T-helper 22 cell (primary cell): ENCODE measurements around the gene MYH15.
"Not testable (repeated sequence)": the region's sequence is repeated elsewhere in the genome, so short reads cannot be mapped to it uniquely, and the experiment has no call there.

ENCODE experiments used
- DNase-seq: peaks from one replicate; pipeline ENCODE4 v3.0.0-alpha.2; 2020; ENCODE audit warnings: low read depth

MYH15 gene

GRCh38 chr3:108388136-108389132 is 122.0 kb downstream of the MYH15 start:
- no peak for DNase-seq

DNA sequence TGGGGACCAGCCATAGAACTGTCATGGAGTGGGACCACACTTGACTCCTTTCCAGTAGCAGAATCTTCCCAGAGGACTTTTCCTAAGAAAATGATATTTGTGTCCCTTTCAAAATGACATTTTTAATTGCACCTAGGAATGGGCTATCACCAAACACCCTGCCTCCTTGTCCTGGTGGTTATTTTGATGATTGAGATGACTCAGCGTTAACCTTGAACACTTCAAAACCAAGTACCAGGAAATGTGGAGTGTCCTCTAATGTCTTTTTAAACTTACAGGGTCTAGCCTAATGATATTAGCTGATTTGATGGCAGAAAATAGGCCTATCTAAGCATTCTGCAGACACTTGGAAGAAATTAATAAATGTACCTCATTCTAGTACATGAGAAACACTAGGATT is 123.3 kb downstream of the MYH15 start:
- no peak for DNase-seq

GRCh38 chr3:108383306-108383705 is 127.1 kb downstream of the MYH15 start:
- no peak for DNase-seq

DNA sequence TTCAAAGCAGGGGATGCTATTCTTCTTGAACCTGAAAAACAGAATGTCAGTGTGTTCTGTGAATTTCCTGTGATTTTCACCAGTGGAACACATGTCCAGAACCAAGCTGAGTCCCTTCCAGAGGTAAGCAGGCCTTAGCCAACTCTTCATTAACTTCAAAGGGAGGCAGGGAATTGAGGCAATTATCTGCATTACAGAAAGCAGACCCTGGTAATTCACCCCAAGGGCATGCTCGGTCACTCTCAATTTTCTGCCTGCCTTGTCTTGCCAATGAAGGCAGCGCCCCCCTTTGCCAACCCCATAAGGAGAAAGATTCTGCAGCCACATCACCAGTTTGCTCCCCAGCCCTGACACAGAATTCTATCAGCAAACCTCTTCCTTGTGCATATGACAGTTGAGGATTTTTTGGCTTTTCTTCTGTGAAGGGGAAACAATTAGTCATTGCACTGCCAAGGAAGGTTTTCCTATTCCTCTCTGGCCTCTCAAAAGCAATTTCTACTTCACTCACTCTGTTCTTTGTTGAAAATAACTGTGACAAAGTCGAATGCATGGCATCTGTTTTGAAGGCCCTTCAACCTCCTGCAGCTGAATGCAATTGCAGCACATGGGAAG is 128.8 kb downstream of the MYH15 start:
- DNase-seq: no peak

DNA sequence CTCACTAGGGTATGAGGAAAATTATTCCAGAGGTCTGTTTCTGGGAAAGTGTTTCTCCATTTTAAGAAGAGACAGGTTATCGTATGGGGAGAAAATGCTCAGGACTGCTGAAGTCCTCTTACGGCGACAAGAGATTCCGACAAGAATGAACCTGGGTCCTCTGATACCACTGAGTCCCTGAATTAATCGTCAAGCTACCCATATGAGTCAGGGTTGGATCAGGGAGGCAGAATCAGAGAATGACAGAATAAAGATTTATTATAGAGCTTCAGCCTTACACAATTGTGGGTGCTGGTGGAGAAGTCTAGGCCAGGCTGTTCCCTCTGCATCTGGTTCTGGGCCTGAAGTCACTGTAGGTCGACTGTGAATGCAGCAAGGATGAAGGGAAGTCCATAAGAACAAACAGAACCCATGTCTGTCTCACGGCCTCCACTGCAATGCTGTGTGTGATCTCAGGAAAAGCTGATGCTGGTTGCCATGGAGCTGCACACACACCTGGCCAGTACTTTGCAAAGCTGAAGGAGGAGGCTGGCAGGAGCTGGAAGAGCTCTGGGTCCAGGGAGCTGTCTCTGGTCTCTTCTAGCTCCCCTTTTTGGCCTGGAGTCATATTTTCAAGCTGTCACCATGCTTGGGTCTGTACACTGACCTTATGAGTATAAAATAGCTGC is 130.1 kb downstream of the MYH15 start:
- no peak for DNase-seq

DNA sequence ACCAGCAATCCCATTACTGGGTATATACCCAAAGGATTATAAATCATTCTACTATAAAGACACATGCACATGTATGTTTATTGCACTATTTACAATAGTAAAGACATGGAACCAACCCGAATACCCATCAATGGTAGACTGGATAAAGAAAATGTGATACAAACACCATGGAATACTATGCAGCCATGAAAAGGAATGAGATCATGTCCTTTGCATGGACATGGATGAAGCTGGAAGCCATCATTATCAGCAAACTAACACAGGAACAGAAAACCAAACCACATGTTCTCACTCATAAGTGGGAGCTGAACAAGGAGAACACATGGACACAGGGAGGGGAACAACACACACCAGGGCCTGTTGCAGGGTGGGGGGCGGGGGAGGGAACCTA is 131.4 kb downstream of the MYH15 start:
- DNase-seq: not testable (repeated sequence)

- no peak for DNase-seq
These were observed 132.0 kb downstream of the MYH15 start for GRCh38 chr3:108378153-108378951.

- DNase-seq: no peak
These were observed 133.0 kb downstream of the MYH15 start for GRCh38 chr3:108377384-108377783.

GRCh38 chr3:108376026-108376425 is 134.4 kb downstream of the MYH15 start:
- DNase-seq: no peak

- DNase-seq: no peak
These were observed 151.4 kb downstream of the MYH15 start for GRCh38 chr3:108359011-108359410.

DNA sequence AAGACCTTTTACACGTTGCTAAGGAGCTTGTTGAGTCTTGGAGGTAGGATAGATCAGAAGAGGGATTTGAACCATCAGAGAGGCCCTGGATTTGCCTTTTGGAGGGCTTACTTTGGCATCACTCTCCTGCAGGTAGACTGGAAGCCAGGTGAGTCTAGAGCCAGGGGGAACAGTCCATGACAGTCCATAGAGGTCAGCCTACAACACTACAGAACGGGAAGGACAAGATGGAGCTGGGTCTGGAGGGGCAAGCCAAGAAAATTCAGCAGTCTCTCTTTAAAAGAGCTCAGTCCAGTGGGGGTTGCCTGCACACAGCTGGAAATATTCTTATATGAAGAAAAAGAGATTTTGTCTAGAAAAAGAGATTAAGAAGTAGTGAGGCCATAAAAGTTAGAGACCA is 153.4 kb downstream of the MYH15 start:
- no peak for DNase-seq

- no peak for DNase-seq
These were observed 155.8 kb downstream of the MYH15 start for GRCh38 chr3:108354562-108354961.

DNA sequence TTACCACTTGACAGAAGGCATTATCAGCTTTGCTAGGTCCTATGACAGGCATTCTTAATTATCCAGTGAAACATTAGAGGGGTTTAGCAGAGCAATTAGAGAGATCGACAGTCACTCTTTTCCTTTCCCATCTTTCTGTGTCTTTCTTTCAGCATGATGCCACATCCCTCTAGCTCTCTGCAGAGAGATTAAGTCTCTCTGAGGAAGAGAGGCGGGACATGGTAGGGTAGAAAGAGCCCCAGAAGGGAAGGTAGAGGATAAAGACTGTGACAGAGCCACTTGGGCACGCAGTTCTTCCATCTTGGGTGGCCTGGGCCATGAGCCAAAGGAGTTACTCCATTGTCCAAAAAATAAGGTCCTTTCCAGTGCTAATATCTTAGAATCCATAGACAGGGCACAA is 158.2 kb downstream of the MYH15 start:
- DNase-seq: no peak

DNA sequence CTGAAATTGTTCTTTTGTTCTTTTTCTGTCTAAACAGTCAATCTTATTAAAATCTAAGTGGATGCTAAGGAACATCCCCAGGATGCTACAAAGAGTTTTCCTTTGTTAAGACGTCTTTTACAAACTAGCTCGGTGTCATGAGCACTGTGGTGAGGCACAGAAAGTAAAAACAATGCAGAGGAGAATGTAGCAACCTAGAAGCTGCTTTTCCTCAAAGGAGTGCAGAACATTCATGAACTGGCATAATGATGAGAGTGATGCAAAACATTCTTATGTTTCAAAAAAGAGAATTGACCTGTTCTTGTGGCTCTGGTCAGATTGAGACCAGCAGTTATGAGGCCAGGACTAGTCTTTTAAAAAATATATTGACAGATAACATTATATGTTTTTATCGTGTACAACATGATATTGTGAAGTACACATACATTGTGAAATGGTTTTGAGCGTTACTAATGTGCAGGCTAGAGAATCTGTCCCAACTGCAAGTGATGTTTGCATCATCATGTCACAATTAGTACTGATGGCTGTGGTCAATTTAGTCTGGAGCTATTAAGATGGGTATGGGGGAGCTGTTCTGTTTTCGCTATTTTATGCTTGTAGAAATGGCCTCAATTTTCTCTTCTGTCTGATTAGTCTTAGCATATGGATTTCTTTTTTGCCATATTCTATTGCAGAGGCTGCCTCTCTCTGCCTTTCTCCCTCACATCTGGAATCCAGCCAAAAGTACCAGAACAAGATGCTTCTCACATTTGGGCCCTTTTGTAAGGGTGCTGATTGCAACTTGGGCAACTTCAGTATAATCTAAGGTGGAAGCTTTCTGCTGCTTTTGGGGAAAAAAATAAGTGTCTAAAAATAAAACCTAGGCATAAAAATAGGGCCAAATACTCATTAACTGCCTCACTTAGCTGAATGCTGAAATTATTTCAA is 163.8 kb downstream of the MYH15 start:
- no peak for DNase-seq

DNA sequence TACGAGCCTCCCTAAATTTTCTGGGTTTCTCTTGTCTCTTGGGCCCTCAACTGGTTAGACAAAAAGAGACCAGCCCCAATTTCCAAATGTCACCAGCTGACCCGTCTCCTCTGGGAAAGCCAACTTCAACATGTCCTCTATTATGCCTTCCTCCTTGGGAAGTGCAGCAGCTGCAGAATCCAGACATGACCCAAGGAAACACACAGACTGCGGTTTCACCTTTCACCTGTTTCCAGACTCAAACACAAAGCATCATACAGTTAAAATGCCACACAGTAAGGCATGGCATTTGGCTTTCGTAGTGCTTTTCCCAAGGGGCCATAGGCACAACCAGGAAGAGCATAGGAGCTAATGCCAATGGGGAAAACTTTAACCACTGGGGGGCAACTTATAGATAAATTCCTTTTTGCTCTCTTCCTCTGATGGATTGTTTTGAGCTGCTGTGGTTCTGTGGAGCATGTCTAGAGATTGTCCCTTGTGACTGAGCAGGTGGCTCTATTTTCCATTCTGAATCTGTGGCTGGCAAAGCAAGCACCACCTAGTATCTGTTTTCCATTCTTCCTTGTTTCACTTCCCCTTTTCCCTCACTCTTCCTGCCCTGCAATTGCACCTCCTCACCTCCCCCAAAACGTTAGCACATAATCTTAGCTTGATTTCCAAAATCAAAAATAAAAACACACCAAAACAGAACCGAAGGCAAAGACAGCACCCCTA is 164.7 kb downstream of the MYH15 start:
- no peak for DNase-seq

DNA sequence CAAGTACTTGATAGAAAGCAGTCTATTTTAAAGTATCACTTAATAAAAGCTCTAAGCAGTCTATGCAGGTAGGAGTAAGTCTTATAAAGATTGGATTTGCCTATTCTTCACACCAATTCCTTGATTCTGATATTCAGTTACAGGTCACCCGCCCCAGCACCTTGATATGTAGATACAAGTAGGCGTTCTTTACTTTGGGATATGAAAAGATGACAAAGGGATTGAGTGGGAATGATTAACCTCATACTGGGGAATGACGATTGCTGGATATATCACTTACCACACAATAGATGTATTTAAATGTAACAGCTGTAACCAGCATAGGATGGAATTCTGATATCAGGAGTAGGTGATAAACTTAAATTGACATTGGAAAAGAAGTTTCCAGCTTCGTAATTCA is 166.9 kb downstream of the MYH15 start:
- no peak for DNase-seq

DNA sequence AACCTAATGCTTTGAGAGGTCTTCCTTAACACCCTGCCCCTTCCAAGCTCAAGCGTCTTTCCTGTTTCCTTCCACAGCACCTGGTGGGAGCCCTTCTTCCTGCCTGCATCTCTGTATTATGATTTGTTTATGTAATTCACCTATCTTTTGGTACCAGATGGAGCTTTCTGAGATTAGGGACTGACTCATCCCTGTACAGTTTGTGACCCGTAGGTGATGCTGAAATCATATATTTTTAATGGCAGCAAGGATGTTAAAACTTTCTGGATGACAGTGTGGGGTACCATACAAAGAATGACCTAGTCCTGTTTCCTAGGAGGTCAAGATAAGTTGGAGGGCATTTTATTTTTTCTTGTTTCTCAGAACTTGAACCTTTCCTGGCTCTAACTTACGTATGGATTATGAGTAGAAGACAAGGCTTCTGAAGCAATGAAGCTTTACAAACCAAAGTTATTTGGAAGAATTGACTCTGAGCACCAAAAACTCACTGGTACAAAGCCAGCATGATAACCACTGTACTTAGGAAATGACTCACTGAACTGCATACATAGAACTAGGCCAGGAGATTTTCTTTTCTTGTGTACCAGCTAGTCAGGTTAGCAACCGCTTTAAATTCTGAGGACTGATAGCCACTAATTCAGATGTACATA is 167.4 kb downstream of the MYH15 start:
- DNase-seq: no peak

- no peak for DNase-seq
These were observed 168.5 kb downstream of the MYH15 start for GRCh38 chr3:108341911-108342310.

- DNase-seq: no peak
These were observed 171.4 kb downstream of the MYH15 start for GRCh38 chr3:108338901-108339545.
